OCI-LY3 (cell line): ENCODE measurements around the gene YLPM1.

Source experiments
- CTCF ChIP-seq: fragments of 200-600, 300-600 bp; sonication (generic); IDR thresholded peaks from 2 replicates; pipeline ENCODE4 v1.5.1; 2014; ENCODE audit warnings: antibody characterized with exemption, low read length, low read depth
- EZH2phosphoT487 ChIP-seq: fragments of 200-600 bp; shearing (Covaris generic); IDR thresholded peaks from 2 replicates; pipeline ENCODE4 v1.6.1; 2018; ENCODE audit warnings: antibody characterized with exemption, mixed run types, low read depth

- TF ChIP-seq EZH2phosphoT487 (no peak), CTCF (no peak)
Measured at GRCh38 chr14:74756326-74756725, 6.8 kb upstream of the YLPM1 start.
